ENCODE data around the gene GRIPAP1.

Gene GRIPAP1

GRCh38 chrX:48978226-48978625, 23.8 kb downstream of the GRIPAP1 start:
- Histone ChIP-seq H3K9me3 (ENCODE audit: control insufficient read depth, low read length) (no peaks in the 10 kb centered on the region), H3K23ac (ENCODE audit: low read length in 2 of 2) (no peak overlapping the region), H2AFZ (ENCODE audit: low read depth, low read length) (no peak overlapping the region), H3K4me3 (ENCODE audit: insufficient read depth in 1 of 2, low read depth in 1 of 2, low read length in 2 of 2) (no peak overlapping the region), H4K91ac (ENCODE audit: low read length) (no peak overlapping the region), H3K27ac (ENCODE audit: low read length, poor library complexity, severe bottlenecking) (no peak overlapping the region), H2BK12ac (ENCODE audit: low read length in 2 of 2) (no peak overlapping the region), H2BK120ac (ENCODE audit: low read depth, low read length) (no peak overlapping the region), H3K4me1 (ENCODE audit: control insufficient read depth, insufficient read depth, low read depth, low read length) (no peaks in the 10 kb centered on the region), H2AK5ac (ENCODE audit: low read length, severe bottlenecking) (no peak overlapping the region), H3K18ac (ENCODE audit: low read depth in 1 of 2, low read length in 2 of 2) (no peak overlapping the region), H3K9ac (ENCODE audit: low read length) (no peak overlapping the region), H3K4ac (ENCODE audit: low read depth in 1 of 2, low read length in 2 of 2) (no peak overlapping the region), H3K4me2 (ENCODE audit: low read length, poor library complexity, severe bottlenecking) (no peak overlapping the region), H3K79me1 (replicated peaks; ENCODE audit: low read length, poor library complexity, severe bottlenecking) (peaks cover 1% of the 10 kb centered on the region), H3K14ac (ENCODE audit: low read length in 2 of 2) (no peak overlapping the region), H2BK15ac (ENCODE audit: low read depth, poor library complexity, severe bottlenecking) (no peak overlapping the region), H4K8ac (ENCODE audit: low read length) (no peak overlapping the region), H3K27me3 (ENCODE audit: control insufficient read depth in 1 of 2, insufficient read depth in 1 of 2, low read length in 2 of 2) (peaks cover 0 to 5% of the 10 kb centered on the region in 2 experiments), H3K36me3 (ENCODE audit: control insufficient read depth in 1 of 2, insufficient read depth in 2 of 2, low read depth in 1 of 2, low read length in 2 of 2) (peaks cover 48 to 53% of the 10 kb centered on the region in 2 experiments), H2BK5ac (ENCODE audit: low read depth, low read length, poor library complexity, severe bottlenecking) (no peak overlapping the region)
- DNase-seq, result no peak
- 96% methylated on average over 4 of the region's 5 CpGs for WGBS

GRCh38 chrX:48976086-48976485, 26.0 kb downstream of the GRIPAP1 start:
- no peak overlapping the region for H3K14ac ChIP-seq (ENCODE audit: low read length in 2 of 2)
- H2BK12ac ChIP-seq (ENCODE audit: low read length in 2 of 2), result no peak overlapping the region
- peaks cover 33 to 34% of the 10 kb centered on the region in 2 experiments for H3K36me3 ChIP-seq (ENCODE audit: control insufficient read depth in 1 of 2, insufficient read depth in 2 of 2, low read depth in 1 of 2, low read length in 2 of 2)
- H2BK15ac ChIP-seq (ENCODE audit: low read depth, poor library complexity, severe bottlenecking), result no peak overlapping the region
- H3K18ac ChIP-seq (ENCODE audit: low read depth in 1 of 2, low read length in 2 of 2), result no peak overlapping the region
- no peaks in the 10 kb centered on the region for H3K79me1 ChIP-seq (replicated peaks; ENCODE audit: low read length, poor library complexity, severe bottlenecking)
- peaks cover 2% of the 10 kb centered on the region for H3K4me1 ChIP-seq (ENCODE audit: control insufficient read depth, insufficient read depth, low read depth, low read length)
- WGBS, result 98% methylated on average over 5 of the region's 6 CpGs
- no peak overlapping the region for H3K4me3 ChIP-seq (ENCODE audit: insufficient read depth in 1 of 2, low read depth in 1 of 2, low read length in 2 of 2)
- no peak overlapping the region for H3K27ac ChIP-seq (ENCODE audit: low read length, poor library complexity, severe bottlenecking)
- H2AFZ ChIP-seq (ENCODE audit: low read depth, low read length), result no peak overlapping the region
- no peak overlapping the region for H4K8ac ChIP-seq (ENCODE audit: low read length)
- H3K4ac ChIP-seq (ENCODE audit: low read depth in 1 of 2, low read length in 2 of 2), result no peak overlapping the region
- H3K9ac ChIP-seq (ENCODE audit: low read length), result no peak overlapping the region
- no peak overlapping the region for H2AK5ac ChIP-seq (ENCODE audit: low read length, severe bottlenecking)
- no peak for DNase-seq
- H4K91ac ChIP-seq (ENCODE audit: low read length), result no peak overlapping the region
- peaks cover 0 to 5% of the 10 kb centered on the region in 2 experiments for H3K27me3 ChIP-seq (ENCODE audit: control insufficient read depth in 1 of 2, insufficient read depth in 1 of 2, low read length in 2 of 2)
- H3K4me2 ChIP-seq (ENCODE audit: low read length, poor library complexity, severe bottlenecking), result no peak overlapping the region
- H3K23ac ChIP-seq (ENCODE audit: low read length in 2 of 2), result no peak overlapping the region
- H3K9me3 ChIP-seq (ENCODE audit: control insufficient read depth, low read length), result no peaks in the 10 kb centered on the region
- H2BK5ac ChIP-seq (ENCODE audit: low read depth, low read length, poor library complexity, severe bottlenecking), result no peak overlapping the region
- H2BK120ac ChIP-seq (ENCODE audit: low read depth, low read length), result no peak overlapping the region

- H3K79me1 ChIP-seq (replicated peaks; ENCODE audit: low read length, poor library complexity, severe bottlenecking), result no peaks in the 10 kb centered on the region
- H3K4me2 ChIP-seq (ENCODE audit: low read length, poor library complexity, severe bottlenecking), result no peak overlapping the region
- H3K9ac ChIP-seq (ENCODE audit: low read length), result no peak overlapping the region
- H2BK5ac ChIP-seq (ENCODE audit: low read depth, low read length, poor library complexity, severe bottlenecking), result no peak overlapping the region
- H2BK15ac ChIP-seq (ENCODE audit: low read depth, poor library complexity, severe bottlenecking), result no peak overlapping the region
- no peak overlapping the region for H2AFZ ChIP-seq (ENCODE audit: low read depth, low read length)
- no peak for DNase-seq
- H2AK5ac ChIP-seq (ENCODE audit: low read length, severe bottlenecking), result no peak overlapping the region
- H3K27me3 ChIP-seq (ENCODE audit: control insufficient read depth in 1 of 2, insufficient read depth in 1 of 2, low read length in 2 of 2), result peaks cover 0 to 5% of the 10 kb centered on the region in 2 experiments
- no peak overlapping the region for H3K14ac ChIP-seq (ENCODE audit: low read length in 2 of 2)
- no peak overlapping the region for H4K8ac ChIP-seq (ENCODE audit: low read length)
- no peak overlapping the region for H4K91ac ChIP-seq (ENCODE audit: low read length)
- no peak overlapping the region for H3K18ac ChIP-seq (ENCODE audit: low read depth in 1 of 2, low read length in 2 of 2)
- H3K36me3 ChIP-seq (ENCODE audit: control insufficient read depth in 1 of 2, insufficient read depth in 2 of 2, low read depth in 1 of 2, low read length in 2 of 2), result peaks cover 30 to 31% of the 10 kb centered on the region in 2 experiments
- H3K9me3 ChIP-seq (ENCODE audit: control insufficient read depth, low read length), result no peaks in the 10 kb centered on the region
- WGBS, result 91% methylated on average over 5 of the region's 5 CpGs
- H3K4me1 ChIP-seq (ENCODE audit: control insufficient read depth, insufficient read depth, low read depth, low read length), result peaks cover 2% of the 10 kb centered on the region
- H3K23ac ChIP-seq (ENCODE audit: low read length in 2 of 2), result no peak overlapping the region
- no peak overlapping the region for H2BK120ac ChIP-seq (ENCODE audit: low read depth, low read length)
- H3K4ac ChIP-seq (ENCODE audit: low read depth in 1 of 2, low read length in 2 of 2), result no peak overlapping the region
- no peak overlapping the region for H3K27ac ChIP-seq (ENCODE audit: low read length, poor library complexity, severe bottlenecking)
- no peak overlapping the region for H2BK12ac ChIP-seq (ENCODE audit: low read length in 2 of 2)
- no peak overlapping the region for H3K4me3 ChIP-seq (ENCODE audit: insufficient read depth in 1 of 2, low read depth in 1 of 2, low read length in 2 of 2)
These were observed 26.5 kb downstream of the GRIPAP1 start for GRCh38 chrX:48975541-48975940.

- Histone ChIP-seq H2AFZ (ENCODE audit: low read depth, low read length) (no peak overlapping the region), H3K23ac (ENCODE audit: low read length in 2 of 2) (no peak overlapping the region), H2BK15ac (ENCODE audit: low read depth, poor library complexity, severe bottlenecking) (no peak overlapping the region), H4K8ac (ENCODE audit: low read length) (no peak overlapping the region), H4K91ac (ENCODE audit: low read length) (no peak overlapping the region), H3K4me3 (ENCODE audit: insufficient read depth in 1 of 2, low read depth in 1 of 2, low read length in 2 of 2) (no peak overlapping the region), H2BK12ac (ENCODE audit: low read length in 2 of 2) (no peak overlapping the region), H3K4me1 (ENCODE audit: control insufficient read depth, insufficient read depth, low read depth, low read length) (peaks cover 3% of the 10 kb centered on the region), H3K4ac (ENCODE audit: low read depth in 1 of 2, low read length in 2 of 2) (no peak overlapping the region), H3K18ac (ENCODE audit: low read depth in 1 of 2, low read length in 2 of 2) (no peak overlapping the region), H3K9me3 (ENCODE audit: control insufficient read depth, low read length) (no peaks in the 10 kb centered on the region), H3K4me2 (ENCODE audit: low read length, poor library complexity, severe bottlenecking) (no peak overlapping the region), H3K14ac (ENCODE audit: low read length in 2 of 2) (no peak overlapping the region), H3K27me3 (ENCODE audit: control insufficient read depth in 1 of 2, insufficient read depth in 1 of 2, low read length in 2 of 2) (peaks cover 0 to 5% of the 10 kb centered on the region in 2 experiments), H2BK120ac (ENCODE audit: low read depth, low read length) (no peak overlapping the region), H3K27ac (ENCODE audit: low read length, poor library complexity, severe bottlenecking) (no peak overlapping the region), H2BK5ac (ENCODE audit: low read depth, low read length, poor library complexity, severe bottlenecking) (no peak overlapping the region), H3K36me3 (ENCODE audit: control insufficient read depth in 1 of 2, insufficient read depth in 2 of 2, low read depth in 1 of 2, low read length in 2 of 2) (peaks cover 31 to 32% of the 10 kb centered on the region in 2 experiments), H3K9ac (ENCODE audit: low read length) (no peak overlapping the region), H3K79me1 (replicated peaks; ENCODE audit: low read length, poor library complexity, severe bottlenecking) (no peaks in the 10 kb centered on the region), H2AK5ac (ENCODE audit: low read length, severe bottlenecking) (no peak overlapping the region)
- WGBS, result 99% methylated on average over 6 of the region's 7 CpGs
- no peak for DNase-seq
These were observed 27.0 kb downstream of the GRIPAP1 start for GRCh38 chrX:48975041-48975440.
